IPS-18c (cell line): ENCODE measurements around the gene PRR20G.

Source experiments
- H3K4me3 ChIP-seq: 2 replicates; pipeline ENCODE4 v1.7.0; 2013; ENCODE audit warnings: low read depth, mild to moderate bottlenecking, low read length, moderate library complexity; ENCODE audit not compliant: insufficient read depth
- H3K9me3 ChIP-seq: one replicate; pipeline ENCODE4 v1.6.1; 2013; ENCODE audit warnings: mild to moderate bottlenecking, low read length, moderate library complexity; ENCODE audit not compliant: control insufficient read depth, insufficient read depth

PRR20G gene

GRCh38 chr3:127276396-127276795 is 11.4 kb downstream of the PRR20G start:
- H3K4me3 ChIP-seq: no peak overlapping the region
- peaks cover 7% of the 10 kb centered on the region for H3K9me3 ChIP-seq

DNA sequence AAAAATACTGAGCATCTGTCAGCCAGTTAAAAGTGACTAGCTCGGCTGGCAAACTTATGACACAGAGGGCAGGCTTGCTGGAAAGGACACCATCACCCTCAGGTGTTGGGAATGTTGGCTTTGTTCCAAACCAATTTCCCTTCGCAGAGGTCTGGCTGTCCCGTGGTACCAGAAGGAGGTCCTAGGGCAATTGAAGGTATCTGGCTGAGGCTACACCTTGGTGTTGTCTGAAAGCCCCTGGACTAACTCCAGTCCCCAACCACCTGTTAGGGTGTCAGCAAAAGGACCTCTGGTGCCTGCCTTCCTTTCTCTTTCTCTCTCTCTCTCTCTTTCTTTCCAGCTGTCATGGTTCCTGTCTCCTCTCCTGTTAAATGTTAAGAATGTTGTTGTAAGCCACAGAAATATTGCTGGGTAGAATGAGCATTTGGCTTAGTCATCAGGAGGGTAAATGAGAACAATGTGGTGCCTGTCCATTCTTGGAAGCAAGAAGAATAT is 12.5 kb downstream of the PRR20G start:
- Histone ChIP-seq H3K4me3 (no peak overlapping the region), H3K9me3 (peaks cover 7% of the 10 kb centered on the region)

- no peak overlapping the region for H3K4me3 ChIP-seq
- peaks cover 7% of the 10 kb centered on the region for H3K9me3 ChIP-seq
Observed at GRCh38 chr3:127274200-127274760, 13.6 kb downstream of the PRR20G start.

DNA sequence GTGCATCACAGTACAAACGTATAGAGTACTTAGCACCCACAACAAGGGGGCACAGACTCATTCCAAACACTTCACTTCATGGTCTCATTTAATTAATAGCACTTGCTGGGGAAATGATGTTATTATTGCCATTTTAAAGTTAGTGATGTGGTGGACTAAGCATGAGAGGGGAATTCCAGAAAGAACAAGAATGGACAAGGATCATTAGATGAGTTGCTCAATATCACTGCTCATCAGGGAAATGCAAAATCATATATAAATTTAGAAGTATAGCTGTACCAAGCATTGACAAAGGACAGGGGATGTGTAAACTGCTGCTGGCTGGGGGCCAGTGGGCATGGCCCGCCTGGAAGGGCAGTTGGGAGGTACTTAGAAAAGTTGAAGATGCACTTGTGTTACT is 14.6 kb downstream of the PRR20G start:
- no peak overlapping the region for H3K4me3 ChIP-seq
- peaks cover 11% of the 10 kb centered on the region for H3K9me3 ChIP-seq

- Histone ChIP-seq H3K4me3 (no peak overlapping the region), H3K9me3 (peaks cover 4% of the 10 kb centered on the region)
Observed at GRCh38 chr3:127266186-127266585, 21.7 kb downstream of the PRR20G start.

- H3K9me3 ChIP-seq: peaks cover 4% of the 10 kb centered on the region
- no peak overlapping the region for H3K4me3 ChIP-seq
Observed at GRCh38 chr3:127265581-127265981, 22.3 kb downstream of the PRR20G start.

DNA sequence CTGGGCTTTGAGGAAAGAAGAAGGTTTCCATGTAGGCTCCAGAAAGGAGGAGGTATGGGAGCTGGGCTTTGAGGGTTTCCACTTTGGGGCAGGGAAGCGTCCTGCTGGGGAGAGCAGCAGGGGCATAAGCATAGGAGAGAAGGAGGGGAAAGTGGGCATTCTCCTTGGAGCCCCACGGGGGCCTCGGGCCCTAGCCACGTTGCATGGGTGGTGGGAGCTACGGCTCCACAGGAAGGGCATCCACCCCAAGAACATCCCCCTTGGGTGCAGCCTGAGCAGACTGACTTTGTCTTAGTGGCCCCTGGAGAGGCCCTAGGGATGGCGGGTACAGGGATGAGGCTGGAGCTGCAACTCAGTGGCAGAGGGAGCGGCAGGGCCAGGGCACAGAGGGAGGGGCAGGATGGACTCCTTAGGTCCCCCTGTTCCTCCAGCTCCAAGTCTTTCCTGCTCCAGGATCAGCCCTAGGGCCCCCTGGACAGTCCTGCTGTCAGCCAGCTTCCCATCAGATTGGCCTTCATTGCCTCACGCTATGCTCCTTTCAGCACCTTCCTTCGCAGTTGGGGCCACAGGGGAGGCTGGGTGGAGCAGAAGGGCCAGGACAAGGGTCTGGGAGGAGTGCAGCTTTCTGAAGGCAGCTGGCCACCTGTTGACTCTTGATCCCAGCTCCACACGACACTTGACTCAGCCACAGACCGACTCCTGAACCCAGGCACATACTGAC is 22.9 kb downstream of the PRR20G start:
- peaks cover 4% of the 10 kb centered on the region for H3K9me3 ChIP-seq
- no peak overlapping the region for H3K4me3 ChIP-seq

DNA sequence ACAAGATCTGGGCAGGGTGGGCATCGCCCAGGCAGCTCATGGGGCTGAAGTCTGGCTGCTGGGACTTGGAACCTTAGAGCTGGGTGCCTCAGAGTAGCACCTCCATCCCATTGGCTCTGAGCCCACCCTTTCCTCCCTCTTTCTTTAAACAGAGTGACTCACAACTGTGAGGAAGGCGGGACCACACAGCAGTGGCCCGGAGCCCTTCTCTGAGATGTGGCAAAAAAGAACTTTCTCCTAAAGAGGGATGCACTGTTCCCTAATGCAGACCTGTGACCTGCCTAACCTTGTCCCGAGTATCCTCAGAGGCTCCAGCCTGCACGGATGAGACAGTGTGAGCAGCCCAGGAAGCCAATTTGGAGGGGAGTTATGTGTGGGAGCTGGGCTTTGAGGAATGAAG is 23.6 kb downstream of the PRR20G start:
- Histone ChIP-seq H3K9me3 (peaks cover 4% of the 10 kb centered on the region), H3K4me3 (no peak overlapping the region)

GRCh38 chr3:127263586-127264231 is 24.1 kb downstream of the PRR20G start:
- H3K9me3 ChIP-seq: peaks cover 4% of the 10 kb centered on the region
- no peak overlapping the region for H3K4me3 ChIP-seq

DNA sequence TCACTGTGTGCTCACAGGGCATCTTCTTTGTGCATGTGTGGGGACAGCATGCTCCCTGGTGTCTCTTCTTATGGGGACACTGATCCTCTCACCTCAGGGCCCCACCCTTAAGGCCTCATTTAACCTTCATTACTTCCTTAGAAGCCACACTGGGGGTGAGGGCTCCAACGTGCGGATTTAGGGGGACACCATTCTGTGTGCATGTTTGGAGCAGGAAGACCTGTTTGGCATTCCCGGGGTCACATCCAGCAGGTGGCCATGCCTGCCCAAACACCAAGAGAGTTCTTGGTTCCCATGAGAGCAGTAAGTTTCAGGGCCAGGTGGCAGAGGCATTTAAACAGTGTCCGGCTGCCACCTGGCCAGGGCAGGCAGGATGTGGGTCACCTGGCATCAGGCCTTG is 24.8 kb downstream of the PRR20G start:
- H3K9me3 ChIP-seq: no peaks in the 10 kb centered on the region

GRCh38 chr3:127262533-127262932 is 25.3 kb downstream of the PRR20G start:
- H3K4me3 ChIP-seq: no peak overlapping the region
- H3K9me3 ChIP-seq: no peaks in the 10 kb centered on the region

More for the DNA sequence above, 24.8 kb downstream of the PRR20G start:
- H3K4me3 ChIP-seq: no peak overlapping the region

GRCh38 chr3:127261925-127262324 is 25.9 kb downstream of the PRR20G start:
- Histone ChIP-seq H3K4me3 (no peak overlapping the region), H3K9me3 (no peaks in the 10 kb centered on the region)

DNA sequence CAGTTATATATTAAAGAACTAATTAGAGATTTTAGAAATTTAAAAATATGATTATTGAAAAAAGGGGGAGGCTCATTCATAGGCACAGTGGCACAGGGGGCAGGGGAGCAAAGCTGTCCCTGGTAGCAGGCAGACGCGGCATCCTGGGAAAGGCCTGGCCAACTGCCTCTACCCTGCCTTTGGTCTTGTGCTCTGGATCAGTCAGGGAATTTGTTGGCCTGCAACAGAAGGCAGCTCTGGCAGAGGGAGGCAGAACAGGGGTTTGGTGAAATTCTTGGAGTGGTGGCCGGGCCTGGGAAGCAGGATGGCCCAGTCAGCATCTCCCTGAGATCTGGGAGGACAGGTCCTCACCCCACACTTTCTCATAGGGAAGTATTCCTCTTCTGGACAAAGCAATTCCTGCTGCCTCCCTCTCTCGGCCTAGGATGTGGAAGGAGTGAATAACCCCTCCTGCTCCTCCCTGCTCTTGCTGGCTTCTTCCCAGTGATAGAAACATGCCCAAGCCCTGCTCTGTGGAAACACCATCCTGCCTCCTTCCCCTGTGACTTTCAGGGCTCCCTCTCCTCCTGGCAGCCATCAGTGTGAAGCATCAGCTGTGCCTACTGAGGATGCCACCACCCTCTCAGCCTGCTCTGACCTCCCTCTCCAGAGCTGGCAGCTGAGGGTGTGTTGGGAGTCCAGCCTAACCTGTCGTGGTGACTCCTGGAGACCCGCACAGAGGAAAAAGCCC is 26.9 kb downstream of the PRR20G start:
- Histone ChIP-seq H3K4me3 (no peak overlapping the region), H3K9me3 (no peaks in the 10 kb centered on the region)

DNA sequence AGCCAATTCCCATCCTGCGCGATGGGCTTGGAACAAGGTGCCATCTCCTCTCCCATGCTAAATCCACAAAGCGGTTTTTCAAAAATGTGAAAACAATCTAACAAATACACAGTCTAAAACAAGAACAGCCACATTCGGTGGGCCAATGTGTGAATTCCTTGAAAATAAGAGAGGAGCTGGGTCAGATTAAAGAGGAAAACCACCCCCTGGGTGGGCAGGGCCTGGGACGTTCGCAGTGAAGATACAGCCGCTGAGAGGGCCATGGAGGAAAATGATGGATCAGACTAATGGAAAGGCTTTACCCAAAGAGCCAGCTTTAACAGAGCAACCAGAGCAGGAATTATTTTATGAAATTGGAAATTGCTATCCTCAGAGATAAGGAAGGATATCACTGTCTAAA is 27.4 kb downstream of the PRR20G start:
- Histone ChIP-seq H3K9me3 (no peaks in the 10 kb centered on the region), H3K4me3 (no peak overlapping the region)

DNA sequence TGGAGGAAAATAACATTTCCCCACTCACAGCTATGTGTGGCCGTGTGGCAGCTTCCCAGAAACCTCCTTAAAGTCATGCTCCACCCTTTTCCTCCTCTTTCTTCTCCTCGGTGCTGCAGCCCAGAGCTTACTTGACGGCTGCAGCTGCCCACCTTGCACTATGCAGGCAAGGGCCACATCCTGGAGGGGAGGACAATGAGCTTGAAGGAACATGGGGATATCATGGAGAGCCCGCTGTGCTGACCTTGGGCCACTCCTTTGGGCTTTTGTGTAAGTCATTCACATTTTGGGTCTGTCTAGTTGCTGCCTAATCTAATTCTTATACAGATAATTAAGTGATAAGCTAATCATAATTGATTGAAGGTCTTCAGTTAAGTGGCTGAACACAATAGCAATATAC is 28.0 kb downstream of the PRR20G start:
- Histone ChIP-seq H3K9me3 (no peaks in the 10 kb centered on the region), H3K4me3 (no peak overlapping the region)

DNA sequence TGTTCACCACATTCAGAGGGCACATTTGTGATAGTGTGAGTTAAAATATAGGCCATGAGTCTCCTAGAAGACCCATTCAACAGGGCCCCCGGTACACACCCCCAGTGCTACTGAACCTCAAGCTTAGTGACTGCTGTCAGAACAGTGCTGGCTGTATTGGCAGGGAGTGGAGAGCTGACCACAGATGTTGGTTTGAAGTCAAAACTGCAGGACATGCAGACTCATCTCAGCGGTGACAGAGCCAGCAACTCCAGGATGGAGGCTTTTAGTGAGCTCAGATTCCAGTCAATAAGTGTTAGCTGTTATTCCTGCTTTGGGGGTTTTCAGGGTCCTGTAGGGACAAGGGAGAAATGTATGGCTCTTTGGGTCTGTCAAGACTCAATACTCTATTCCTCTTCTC is 29.1 kb downstream of the PRR20G start:
- H3K4me3 ChIP-seq: no peak overlapping the region
- H3K9me3 ChIP-seq: peaks cover 2% of the 10 kb centered on the region

DNA sequence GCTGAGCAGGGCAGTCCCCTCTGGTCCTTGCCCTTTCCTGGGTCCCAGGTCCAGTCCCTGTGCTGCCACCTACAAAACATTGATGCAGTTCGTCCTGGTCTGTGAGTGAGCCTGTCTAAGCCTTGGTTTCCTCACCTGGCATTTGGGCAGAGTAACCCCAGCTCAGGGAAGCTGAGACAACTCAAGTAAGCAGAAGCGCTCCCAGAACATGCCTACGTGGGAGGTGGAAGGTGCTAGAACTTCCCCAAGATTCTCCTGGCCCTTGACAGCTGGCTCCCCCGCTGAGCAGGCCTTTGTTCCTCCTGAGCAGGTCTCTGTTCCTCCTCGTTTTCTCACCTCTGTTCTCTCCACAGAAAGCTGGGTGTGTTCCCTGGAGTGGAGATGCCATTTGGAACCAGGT is 30.5 kb downstream of the PRR20G start:
- no peak overlapping the region for H3K4me3 ChIP-seq
- peaks cover 2% of the 10 kb centered on the region for H3K9me3 ChIP-seq
